HL-60/S4 treated with retinoic acid at 250 ng/mL for 4 days and 3 days (cell line): ENCODE results near the gene CDC37L1.

Source experiments
- in situ Hi-C: fragments of 300-500 bp; cut with MboI; formaldehyde crosslinking; loops from 2 replicates; pipeline ENCODE4 v1.7.0; 2022; ENCODE audit warnings: low sequenced_read_pairs

CDC37L1 gene

DNA sequence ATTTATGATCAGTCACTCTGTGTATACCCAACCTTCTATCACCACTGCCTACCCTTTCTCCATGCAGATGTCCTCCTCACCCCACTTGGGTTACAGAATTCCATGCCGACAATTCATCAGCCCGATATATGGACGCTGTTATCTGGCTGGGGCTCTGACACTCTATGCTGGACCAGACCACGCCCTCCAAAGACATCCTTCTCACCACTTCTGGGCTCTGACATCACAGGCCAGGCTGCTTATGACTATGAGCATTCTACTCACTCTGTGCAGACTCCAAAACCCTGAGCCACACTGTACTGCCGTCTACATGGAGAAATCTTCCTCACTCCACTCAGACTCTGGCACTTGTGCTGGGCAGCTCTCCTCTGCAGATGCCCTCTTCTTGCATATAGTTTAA lies 69.2 kb downstream of the CDC37L1 start:
- in situ Hi-C loops = no loop called here

DNA sequence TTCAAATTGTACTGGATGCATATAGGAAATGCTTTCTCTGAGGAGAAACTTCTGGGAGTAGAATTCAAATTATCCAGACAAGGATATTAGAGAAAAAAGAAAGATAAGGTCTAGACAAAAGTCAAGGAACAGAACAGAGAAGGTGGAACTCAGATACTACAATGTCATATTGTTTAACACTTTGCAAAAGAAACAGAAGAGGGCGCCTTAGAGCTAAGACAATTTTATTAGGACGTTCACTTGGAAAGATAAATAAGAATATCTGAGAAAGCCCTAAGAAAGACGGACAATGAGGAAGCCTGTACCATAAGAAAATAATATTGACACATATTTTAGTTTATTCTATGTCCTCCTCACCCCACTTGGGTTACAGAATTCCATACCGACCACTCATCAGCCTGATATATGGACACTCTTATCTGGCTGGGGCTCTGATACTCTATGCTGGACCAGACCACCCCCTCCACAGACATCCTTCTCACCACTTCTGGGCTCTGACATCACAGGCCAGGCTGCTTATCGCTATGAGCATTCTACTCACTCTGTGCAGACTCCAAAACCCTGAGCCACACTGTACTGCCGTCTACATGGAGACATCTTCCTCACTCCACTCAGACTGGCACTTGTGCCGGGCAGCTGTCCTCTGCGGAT lies 70.8 kb downstream of the CDC37L1 start:
- in situ Hi-C loops = loop anchor here (10.0 to 25.0 kb wide), 2 partner anchors 687 to 845 kb away; partner anchors contain the start of gene PLGRKT

DNA sequence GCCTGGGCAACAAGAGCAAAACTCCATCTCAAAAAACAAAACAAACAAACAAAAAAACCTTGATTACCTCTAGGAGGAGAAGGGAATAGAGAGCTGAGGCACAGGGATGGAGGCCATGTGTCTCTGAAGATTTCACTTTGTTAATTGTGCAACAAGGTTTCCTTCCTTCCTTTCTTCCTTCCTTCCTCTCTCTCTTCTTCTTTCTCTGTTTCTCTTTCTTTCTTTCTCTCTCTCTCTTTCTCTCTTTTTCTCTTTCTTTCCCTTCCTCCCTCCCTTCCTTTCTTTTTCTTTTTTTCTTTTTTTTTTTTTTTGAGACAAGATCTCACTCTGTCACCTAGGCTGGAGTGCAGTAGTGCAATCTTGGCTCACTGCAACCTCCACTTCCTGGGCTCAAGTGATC lies 75.2 kb downstream of the CDC37L1 start:
- in situ Hi-C loops = loop anchor here (10.0 to 25.0 kb wide), 2 partner anchors 683 to 840 kb away; partner anchors contain the start of gene PLGRKT

DNA sequence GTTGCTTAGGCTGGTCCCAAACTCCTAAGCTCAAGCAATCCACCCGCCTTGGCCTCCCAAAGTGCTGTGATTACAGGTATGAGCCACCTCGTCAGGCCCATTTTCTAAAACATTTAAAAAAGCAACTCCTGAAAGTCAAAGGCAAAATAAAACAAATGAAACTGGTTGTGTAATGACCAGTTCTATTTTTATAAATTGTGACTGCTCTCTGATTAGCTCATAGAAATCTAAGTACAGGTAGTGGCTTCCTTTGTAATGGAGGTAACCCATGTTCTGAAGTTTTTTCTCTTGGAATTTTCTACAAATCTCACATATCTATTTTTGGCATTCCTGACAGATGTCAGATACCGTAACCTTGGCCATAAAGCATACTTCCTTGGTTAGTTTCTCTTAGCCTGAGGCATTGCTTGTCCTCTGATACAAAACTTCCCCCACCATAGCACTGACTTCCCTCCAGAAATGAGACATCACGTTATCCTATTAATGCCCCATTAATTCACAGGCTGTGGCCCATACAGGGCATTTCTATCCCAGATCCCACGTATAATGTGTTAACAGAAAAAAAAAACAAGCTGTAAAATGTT lies 75.7 kb downstream of the CDC37L1 start:
- in situ Hi-C loops = loop anchor here (10.0 to 25.0 kb wide), 2 partner anchors 682 to 840 kb away; partner anchors contain the start of gene PLGRKT

DNA sequence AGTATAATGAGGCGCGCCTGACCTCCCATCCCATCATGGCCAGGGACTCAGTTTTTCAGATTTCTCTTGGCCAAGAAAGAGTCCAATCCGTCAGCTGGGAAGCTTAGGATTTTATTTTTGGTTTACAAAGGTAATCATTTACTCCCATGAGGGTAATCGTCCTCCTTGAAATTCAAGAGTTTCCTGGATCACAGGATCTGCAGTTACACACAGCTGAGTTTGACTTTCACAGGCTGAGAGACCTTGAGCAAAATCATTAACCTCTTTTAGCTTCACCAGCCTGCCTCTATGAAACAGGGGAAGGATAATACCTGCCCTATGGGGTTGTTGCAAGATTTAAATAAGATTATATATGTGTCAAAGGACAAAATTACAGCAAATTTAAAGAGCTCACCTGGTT lies 77.1 kb downstream of the CDC37L1 start:
- in situ Hi-C loops = loop anchor here (10.0 to 25.0 kb wide), 2 partner anchors 681 to 838 kb away; partner anchors contain the start of gene PLGRKT
